HT1080 (cell line): ENCODE results near the gene MSANTD1. TPM values are rescaled to one million over a fixed set of nuclear protein-coding genes. Genes with fewer than 3 reads are reported as not detected.

Source experiments
- DNase-seq: peaks from one replicate; pipeline ENCODE4 v3.0.0-alpha.2; 2015; ENCODE audit warnings: low read depth
- total RNA-seq: library from RNA; depleted of rRNA; stranded (reverse); fragments of >200 nt; shearing (Covaris generic); gene quantifications from 2 replicates; pipeline ENCODE4 v1.2.3, GENCODE V29; 2014; rRNA removed

MSANTD1 gene
- total RNA-seq, 1 experiment from 2014 or later = not detected

GRCh38 chr4:3301450-3302172, 52.7 kb downstream of the MSANTD1 start:
- no peak for DNase-seq

- DNase-seq = peak; percentile 27
Observed at GRCh38 chr4:3302173-3302785, 53.3 kb downstream of the MSANTD1 start.

GRCh38 chr4:3302786-3303564, 54.0 kb downstream of the MSANTD1 start:
- DNase-seq = no peak

- no peak for DNase-seq
Observed at GRCh38 chr4:3303565-3303824, 54.5 kb downstream of the MSANTD1 start.

GRCh38 chr4:3303923-3304710, 55.2 kb downstream of the MSANTD1 start:
- DNase-seq = no peak

GRCh38 chr4:3304831-3305609, 56.1 kb downstream of the MSANTD1 start:
- no peak for DNase-seq

- no peak for DNase-seq
Observed at GRCh38 chr4:3305610-3306371, 56.8 kb downstream of the MSANTD1 start.

Other genes starting within 250 kb of the MSANTD1 start
- not detected in 2 replicates for gene HTT-AS, start 174.6 kb upstream of the MSANTD1 start, total RNA-seq
- 14.7 and 19.1 TPM in 2 replicates for gene HTT, start 174.5 kb upstream of the MSANTD1 start, total RNA-seq
- 10.3 and 21.3 TPM in 2 replicates for gene RGS12, start 43.9 kb downstream of the MSANTD1 start, total RNA-seq
- gene HGFAC, start 192.8 kb downstream of the MSANTD1 start, total RNA-seq = not detected in 2 replicates
- gene DOK7, start 214.1 kb downstream of the MSANTD1 start, total RNA-seq = not detected in 2 replicates